ENCODE measurements around the gene TMC1. TPM values are rescaled to one million over a fixed set of nuclear protein-coding genes. Genes with fewer than 3 reads are reported as not detected.

TMC1 gene
- total RNA-seq, 4 donors from 2014 or later, result 0.30 to 2.3 (median 0.44) TPM; not detected in 1

- Histone ChIP-seq H3K27ac (peak overlapping the region; percentile 9 to 81 (median 49)), H3K36me3 (no peaks in the 10 kb centered on the region), H3K27me3 (no peaks in the 10 kb centered on the region), H3K4me3 (no peak overlapping the region), H3K9me3 (no peaks in the 10 kb centered on the region), H3K4me1 (peaks cover 0 to 38% (median 14%) of the 10 kb centered on the region in 4 donors)
- 57 to 58% methylated on average over 5 of the region's 5 CpGs for WGBS, 2 donors
- TF ChIP-seq, protein P1, sequence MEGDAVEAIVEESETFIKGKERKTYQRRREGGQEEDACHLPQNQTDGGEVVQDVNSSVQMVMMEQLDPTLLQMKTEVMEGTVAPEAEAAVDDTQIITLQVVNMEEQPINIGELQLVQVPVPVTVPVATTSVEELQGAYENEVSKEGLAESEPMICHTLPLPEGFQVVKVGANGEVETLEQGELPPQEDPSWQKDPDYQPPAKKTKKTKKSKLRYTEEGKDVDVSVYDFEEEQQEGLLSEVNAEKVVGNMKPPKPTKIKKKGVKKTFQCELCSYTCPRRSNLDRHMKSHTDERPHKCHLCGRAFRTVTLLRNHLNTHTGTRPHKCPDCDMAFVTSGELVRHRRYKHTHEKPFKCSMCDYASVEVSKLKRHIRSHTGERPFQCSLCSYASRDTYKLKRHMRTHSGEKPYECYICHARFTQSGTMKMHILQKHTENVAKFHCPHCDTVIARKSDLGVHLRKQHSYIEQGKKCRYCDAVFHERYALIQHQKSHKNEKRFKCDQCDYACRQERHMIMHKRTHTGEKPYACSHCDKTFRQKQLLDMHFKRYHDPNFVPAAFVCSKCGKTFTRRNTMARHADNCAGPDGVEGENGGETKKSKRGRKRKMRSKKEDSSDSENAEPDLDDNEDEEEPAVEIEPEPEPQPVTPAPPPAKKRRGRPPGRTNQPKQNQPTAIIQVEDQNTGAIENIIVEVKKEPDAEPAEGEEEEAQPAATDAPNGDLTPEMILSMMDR (IDR thresholded peaks at IDR 0.05), result peak; percentile 69 to 92 (median 81)
- TF ChIP-seq EP300 (IDR thresholded peaks at IDR 0.05) (peak in 1 of 2 donors; percentile 68), POLR2A (IDR thresholded peaks at IDR 0.05) (no peak)
- DNase-seq (ENCODE audit: low spot score in 2 of 2), result peak in 1 of 2 donors; percentile 62
Measured at GRCh38 chr9:72592502-72593403, 71.3 kb downstream of the TMC1 start.

DNA sequence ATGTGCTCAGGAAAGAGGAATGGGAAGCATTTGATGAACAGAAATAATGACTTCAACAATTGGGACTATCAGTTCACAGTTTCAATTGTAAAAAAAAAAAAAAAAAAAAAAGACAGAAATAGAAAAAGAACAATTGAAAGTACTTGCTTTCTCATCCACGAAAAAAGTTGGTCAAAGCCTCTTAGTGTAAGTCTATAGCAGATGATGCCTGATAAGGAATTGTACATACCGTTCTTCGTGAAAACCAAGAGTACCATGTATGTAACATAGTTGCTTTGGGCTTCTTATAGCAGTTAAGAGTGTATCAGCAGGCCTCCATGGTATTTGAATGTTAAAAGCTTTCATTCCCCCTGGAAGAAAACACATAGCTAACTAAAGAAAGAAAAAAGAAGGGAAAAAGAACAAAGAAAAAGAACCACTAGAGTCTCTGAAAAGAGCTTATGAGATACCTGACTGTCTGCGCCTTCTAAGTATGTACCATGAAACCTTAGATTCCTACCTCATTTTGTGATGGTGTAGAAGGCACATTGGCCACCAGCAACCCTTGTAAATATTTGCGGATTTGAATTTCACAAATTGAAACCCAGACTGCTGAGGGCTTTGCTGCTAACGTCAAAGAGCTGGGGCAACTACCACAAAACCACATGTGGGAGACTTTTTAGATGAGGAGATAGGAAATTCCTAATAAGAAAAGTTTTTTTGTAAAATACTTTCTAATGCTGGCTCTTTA, 75.2 kb downstream of the TMC1 start:
- no peaks in the 10 kb centered on the region for H3K27me3 ChIP-seq
- TF ChIP-seq POLR2A (IDR thresholded peaks at IDR 0.05), result no peak
- TF ChIP-seq, protein P1 (IDR thresholded peaks at IDR 0.05), result no peak
- TF ChIP-seq EP300 (IDR thresholded peaks at IDR 0.05), result no peak
- no peak for DNase-seq (ENCODE audit: low spot score in 2 of 2)
- peaks cover 0 to 28% (median 7%) of the 10 kb centered on the region in 4 donors for H3K4me1 ChIP-seq
- H3K36me3 ChIP-seq, result no peaks in the 10 kb centered on the region
- 76 to 92% methylated on average over 6 of the region's 6 CpGs for WGBS, 2 donors
- H3K27ac ChIP-seq, result no peak overlapping the region
- H3K9me3 ChIP-seq, result no peaks in the 10 kb centered on the region
- H3K4me3 ChIP-seq, result no peak overlapping the region

- peak overlapping the region in 1 of 4 donors; percentile 1 for H3K27ac ChIP-seq
- peaks cover 0 to 27% (median 7%) of the 10 kb centered on the region in 4 donors for H3K4me1 ChIP-seq
- no peaks in the 10 kb centered on the region for H3K27me3 ChIP-seq
- 98% methylated on average over 8 of the region's 8 CpGs for WGBS, 2 donors
- no peak for DNase-seq (ENCODE audit: low spot score in 2 of 2)
- TF ChIP-seq EP300 (IDR thresholded peaks at IDR 0.05) (no peak), POLR2A (IDR thresholded peaks at IDR 0.05) (no peak)
- TF ChIP-seq, protein P1 (IDR thresholded peaks at IDR 0.05), result no peak
- no peaks in the 10 kb centered on the region for H3K9me3 ChIP-seq
- H3K4me3 ChIP-seq, result no peak overlapping the region
- H3K36me3 ChIP-seq, result no peaks in the 10 kb centered on the region
Measured at GRCh38 chr9:72597181-72597517, 75.7 kb downstream of the TMC1 start.

- Histone ChIP-seq H3K4me3 (no peak overlapping the region), H3K9me3 (no peaks in the 10 kb centered on the region), H3K27ac (peak overlapping the region in 1 of 4 donors; percentile 1), H3K27me3 (no peaks in the 10 kb centered on the region), H3K36me3 (no peaks in the 10 kb centered on the region), H3K4me1 (peaks cover 0 to 25% (median 5%) of the 10 kb centered on the region in 4 donors)
- WGBS, 2 donors, result 71 to 73% methylated on average over 3 of the region's 3 CpGs
- no peak for DNase-seq (ENCODE audit: low spot score in 2 of 2)
- no peak for TF ChIP-seq POLR2A (IDR thresholded peaks at IDR 0.05)
Measured at GRCh38 chr9:72597601-72598000, 76.2 kb downstream of the TMC1 start.

DNA sequence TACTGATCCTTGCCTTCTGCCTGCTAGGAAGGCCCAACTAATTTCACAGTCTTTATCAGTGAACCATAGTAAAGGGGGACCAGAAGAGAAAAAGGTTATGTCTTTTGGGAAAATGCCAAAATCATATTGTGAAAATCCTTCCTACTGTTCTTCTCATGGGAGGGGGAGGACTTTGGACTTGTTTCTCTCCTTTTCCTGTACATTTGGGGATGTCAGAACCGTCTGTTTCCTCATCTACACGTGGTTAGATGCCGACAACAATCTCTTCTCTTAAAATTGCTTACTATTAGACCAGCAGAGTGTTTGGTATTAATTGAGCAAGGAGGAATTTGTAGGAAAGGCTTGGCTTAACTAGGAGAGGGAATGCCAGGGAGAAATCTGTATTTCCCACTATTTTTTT, 77.2 kb downstream of the TMC1 start:
- no peak for DNase-seq (ENCODE audit: low spot score in 2 of 2)
- H3K4me1 ChIP-seq, result peaks cover 0 to 25% (median 3%) of the 10 kb centered on the region in 4 donors
- no peak overlapping the region for H3K27ac ChIP-seq
- no peaks in the 10 kb centered on the region for H3K9me3 ChIP-seq
- H3K27me3 ChIP-seq, result no peaks in the 10 kb centered on the region
- 58 to 64% methylated on average over 3 of the region's 3 CpGs for WGBS, 2 donors
- no peak for TF ChIP-seq POLR2A (IDR thresholded peaks at IDR 0.05)
- TF ChIP-seq, protein P1 (IDR thresholded peaks at IDR 0.05), result no peak
- no peak for TF ChIP-seq EP300 (IDR thresholded peaks at IDR 0.05)
- H3K36me3 ChIP-seq, result no peaks in the 10 kb centered on the region
- no peak overlapping the region for H3K4me3 ChIP-seq

Data from tibial nerve (tissue), 4 donors.